CD4-positive, alpha-beta T cell (primary cell): ENCODE results near the gene WDFY3. TPM values are rescaled to one million over a fixed set of nuclear protein-coding genes. Genes with fewer than 3 reads are reported as not detected.

Experiments used
- ATAC-seq: fragments of 200-7000 bp; cut with Tn5 transposase; one replicate; pipeline ENCODE4 v1.10.0; 2022; ENCODE audit warnings: mild to moderate bottlenecking; ENCODE audit not compliant: poor library complexity
- CTCF ChIA-PET: fragments of 350-600 bp; sonication (Branson Sonifier 250); formaldehyde crosslinking; loops from one replicate; lab custom pipeline; 2021; ENCODE audit warnings: antibody characterized with exemption, inconsistent platforms; lab: Charles Lee
- POLR2A ChIA-PET: fragments of 350-600 bp; sonication (Branson Sonifier 250); formaldehyde crosslinking; loops from one replicate; lab custom pipeline; 2021; ENCODE audit warnings: antibody characterized with exemption, inconsistent platforms; lab: Charles Lee
- DNase-seq, 14 experiments: peaks; one replicate each; pipeline ENCODE4 v3.0.0-alpha.2; 2013 to 2020; ENCODE audit warnings: mixed read lengths in 2 of 14
- H3K27ac ChIP-seq, 2 donors: one replicate each; pipeline versions ENCODE4 v1.5.1 to v1.7.0; 2013; ENCODE audit warnings: low read length in 2 of 2, low read depth in 1 of 2, mild to moderate bottlenecking in 1 of 2
- H3K27me3 ChIP-seq, 2 experiments: 1 replicate in 1 of 2; 2 replicates in 1 of 2; pipeline versions ENCODE4 v1.6.1 to v1.7.0; 2013; ENCODE audit warnings: low read length in 2 of 2, control low read depth in 1 of 2, mild to moderate bottlenecking in 1 of 2, moderate library complexity in 1 of 2; ENCODE audit not compliant: insufficient read depth in 2 of 2, control insufficient read depth in 1 of 2
- H3K36me3 ChIP-seq: one replicate; pipeline ENCODE4 v1.6.1; 2013; ENCODE audit warnings: low read length, control low read depth; ENCODE audit not compliant: insufficient read depth
- H3K4me1 ChIP-seq: one replicate; pipeline ENCODE4 v1.6.1; 2013; ENCODE audit warnings: low read length, control low read depth; ENCODE audit not compliant: insufficient read depth
- H3K4me3 ChIP-seq: one replicate; pipeline ENCODE4 v1.5.1; 2013; ENCODE audit warnings: mild to moderate bottlenecking, low read length, moderate library complexity
- H3K9me3 ChIP-seq, 2 experiments: 1 replicate in 1 of 2; 2 replicates in 1 of 2; pipeline versions ENCODE4 v1.6.1 to v1.7.0; 2013; ENCODE audit warnings: low read length in 2 of 2, mild to moderate bottlenecking in 2 of 2, control low read depth in 1 of 2, moderate library complexity in 1 of 2; ENCODE audit not compliant: control insufficient read depth in 1 of 2, insufficient read depth in 1 of 2
- H3K27ac Mint-ChIP-seq: one replicate; pipeline ENCODE4 v1.8.0; 2020; ENCODE audit warnings: mixed read lengths
- H3K27me3 Mint-ChIP-seq: one replicate; pipeline ENCODE4 v1.8.0; 2021; ENCODE audit warnings: mixed read lengths
- H3K36me3 Mint-ChIP-seq: one replicate; pipeline ENCODE4 v1.8.0; 2021; ENCODE audit warnings: low read depth, mixed read lengths
- H3K4me1 Mint-ChIP-seq: one replicate; pipeline ENCODE4 v1.8.0; 2021; ENCODE audit warnings: low read depth, mixed read lengths
- H3K4me3 Mint-ChIP-seq: one replicate; pipeline ENCODE4 v1.8.0; 2020; ENCODE audit warnings: mild to moderate bottlenecking, mixed read lengths
- H3K9me3 Mint-ChIP-seq: one replicate; pipeline ENCODE4 v1.8.0; 2020; ENCODE audit warnings: mixed read lengths
- CTCF ChIP-seq: fragments of 200-600 bp; IDR thresholded peaks from one replicate; pipeline ENCODE4 v1.8.0; 2022; ENCODE audit warnings: antibody characterized with exemption, mild to moderate bottlenecking
- intact Hi-C, 2 experiments: fragments of 100-400 bp; cut with DNase I in 1 of 2; cut with micrococcal nuclease in 1 of 2; formaldehyde crosslinking; loops; one replicate each; pipeline versions ENCODE4 v1.15.1 to v1.9.0; 2023 to 2025; cut with DNase I, micrococcal nuclease
- total RNA-seq, 174 experiments: library from RNA in 2 of 174; stranded (reverse) in 2 of 174; gene quantifications; one replicate each; pipeline ENCODE4 v1.2.3 and lab custom pipeline; 2021 to 2026

Gene WDFY3
- total RNA-seq, 2 experiments from 2014 or later = 0.60 to 0.75 TPM

GRCh38 chr4:84847978-84848377 is 118.5 kb downstream of the WDFY3 start:
- TF ChIP-seq CTCF = no peak
- no peaks in the 10 kb centered on the region for H3K9me3 ChIP-seq
- no peak overlapping the region for H3K4me3 ChIP-seq
- no peaks in the 10 kb centered on the region for H3K36me3 ChIP-seq
- intact Hi-C loops = no loop called here
- ATAC-seq = no peak
- no peak overlapping the region for H3K4me3 Mint-ChIP-seq
- no peak overlapping the region for H3K27ac ChIP-seq
- H3K27ac Mint-ChIP-seq = no peak overlapping the region
- no peaks in the 10 kb centered on the region for H3K9me3 Mint-ChIP-seq
- H3K27me3 Mint-ChIP-seq = no peaks in the 10 kb centered on the region
- no peak for DNase-seq
- POLR2A ChIA-PET = no interaction called here
- CTCF ChIA-PET = no interaction called here
- H3K4me1 Mint-ChIP-seq = no peaks in the 10 kb centered on the region
- no peaks in the 10 kb centered on the region for H3K4me1 ChIP-seq
- H3K27me3 ChIP-seq = no peaks in the 10 kb centered on the region
- H3K36me3 Mint-ChIP-seq = no peaks in the 10 kb centered on the region

- no peaks in the 10 kb centered on the region for H3K36me3 ChIP-seq
- Mint-ChIP-seq H3K27me3 (no peaks in the 10 kb centered on the region), H3K4me1 (no peaks in the 10 kb centered on the region), H3K36me3 (no peaks in the 10 kb centered on the region), H3K9me3 (no peaks in the 10 kb centered on the region), H3K4me3 (no peak overlapping the region), H3K27ac (no peak overlapping the region)
- ChIA-PET CTCF (no interaction called here), POLR2A (no interaction called here)
- DNase-seq (no peak), ATAC-seq (no peak)
- no peaks in the 10 kb centered on the region for H3K27me3 ChIP-seq
- H3K9me3 ChIP-seq = no peaks in the 10 kb centered on the region
- H3K27ac ChIP-seq = no peak overlapping the region
- TF ChIP-seq CTCF = no peak
- H3K4me3 ChIP-seq = no peak overlapping the region
- intact Hi-C loops = no loop called here
- no peaks in the 10 kb centered on the region for H3K4me1 ChIP-seq
Measured at GRCh38 chr4:84846985-84847384, 119.5 kb downstream of the WDFY3 start.

DNA sequence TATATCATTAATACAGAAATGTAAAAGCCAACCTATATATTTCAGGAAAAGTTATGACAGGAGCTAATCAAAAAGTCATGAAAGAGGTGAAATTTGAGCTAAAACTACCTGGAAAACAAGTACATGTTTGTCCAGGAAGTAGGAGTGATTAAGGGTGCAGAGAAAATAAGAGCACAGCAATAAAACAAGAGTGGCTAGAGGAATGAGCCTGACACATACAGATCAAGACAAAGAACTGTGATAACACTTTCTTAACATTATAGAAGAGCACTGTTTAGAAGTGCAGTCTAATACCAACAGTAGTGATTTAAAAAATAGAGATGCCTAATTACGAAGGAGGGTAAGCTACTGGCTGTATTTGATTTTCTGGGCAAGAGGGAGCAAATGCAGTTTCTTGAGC is 125.1 kb downstream of the WDFY3 start:
- H3K4me3 Mint-ChIP-seq = no peak overlapping the region
- no peaks in the 10 kb centered on the region for H3K36me3 Mint-ChIP-seq
- H3K9me3 ChIP-seq = no peaks in the 10 kb centered on the region
- H3K36me3 ChIP-seq = no peaks in the 10 kb centered on the region
- intact Hi-C loops = no loop called here
- no peaks in the 10 kb centered on the region for H3K9me3 Mint-ChIP-seq
- no peak for TF ChIP-seq CTCF
- H3K4me3 ChIP-seq = no peak overlapping the region
- POLR2A ChIA-PET = interaction anchor here (1.0 kb wide), 1 partner anchor 10 kb away, joined by 3 read pairs; no protein-coding TSS in a partner anchor
- CTCF ChIA-PET = no interaction called here
- no peak for ATAC-seq
- H3K27ac Mint-ChIP-seq = no peak overlapping the region
- H3K27me3 Mint-ChIP-seq = no peaks in the 10 kb centered on the region
- H3K4me1 ChIP-seq = no peaks in the 10 kb centered on the region
- H3K4me1 Mint-ChIP-seq = no peaks in the 10 kb centered on the region
- H3K27ac ChIP-seq = no peak overlapping the region
- DNase-seq = no peak
- H3K27me3 ChIP-seq = no peaks in the 10 kb centered on the region
